Astrocyte (in vitro differentiated cells and primary cell): Measurements from ENCODE around the gene IPPK.

Source experiments
- EZH2 ChIP-seq: IDR thresholded peaks from 2 replicates; pipeline ENCODE4 v1.6.1; 2012; ENCODE audit warnings: mild to moderate bottlenecking, low read length, inconsistent platforms; ENCODE audit not compliant: insufficient read depth
- TF ChIP-seq, protein P1 (sequence below): IDR thresholded peaks from 2 replicates; pipeline ENCODE4 v1.5.1; 2011; ENCODE audit warnings: low read depth, mild to moderate bottlenecking, inconsistent platforms, low read length, moderate library complexity; ENCODE audit not compliant: insufficient read depth

DNA sequence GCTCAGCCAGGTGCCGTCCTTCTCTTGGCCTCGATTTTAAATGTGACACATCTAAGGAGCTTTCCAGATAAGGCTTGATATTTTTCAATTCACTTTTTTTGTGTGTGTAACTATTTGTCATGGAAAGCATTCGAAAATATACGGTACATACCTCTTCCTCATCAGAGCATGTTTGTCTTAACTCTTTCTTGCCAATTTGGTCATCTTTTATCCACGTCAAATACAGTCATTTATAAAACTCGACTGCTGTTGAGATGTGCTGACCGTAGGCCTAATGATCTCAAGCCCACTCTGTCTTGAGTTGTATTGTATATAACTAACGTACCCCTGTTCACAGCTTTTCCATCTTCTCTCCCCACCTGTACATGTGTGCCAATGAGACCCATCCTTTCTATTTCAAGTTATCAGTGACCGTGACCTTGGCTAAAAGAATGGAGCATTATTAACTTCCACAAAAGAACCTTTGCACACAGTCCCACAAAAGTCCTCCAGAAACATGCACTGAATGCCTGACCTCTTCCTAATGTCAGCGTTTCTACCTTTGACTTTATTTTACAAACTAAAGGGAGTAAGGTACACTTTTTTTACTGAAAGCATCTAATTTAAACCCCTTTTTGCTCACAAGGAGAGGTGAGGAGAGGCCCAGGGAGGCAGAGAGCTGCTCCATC lies 61.6 kb downstream of the IPPK start:
- TF ChIP-seq, protein P1, sequence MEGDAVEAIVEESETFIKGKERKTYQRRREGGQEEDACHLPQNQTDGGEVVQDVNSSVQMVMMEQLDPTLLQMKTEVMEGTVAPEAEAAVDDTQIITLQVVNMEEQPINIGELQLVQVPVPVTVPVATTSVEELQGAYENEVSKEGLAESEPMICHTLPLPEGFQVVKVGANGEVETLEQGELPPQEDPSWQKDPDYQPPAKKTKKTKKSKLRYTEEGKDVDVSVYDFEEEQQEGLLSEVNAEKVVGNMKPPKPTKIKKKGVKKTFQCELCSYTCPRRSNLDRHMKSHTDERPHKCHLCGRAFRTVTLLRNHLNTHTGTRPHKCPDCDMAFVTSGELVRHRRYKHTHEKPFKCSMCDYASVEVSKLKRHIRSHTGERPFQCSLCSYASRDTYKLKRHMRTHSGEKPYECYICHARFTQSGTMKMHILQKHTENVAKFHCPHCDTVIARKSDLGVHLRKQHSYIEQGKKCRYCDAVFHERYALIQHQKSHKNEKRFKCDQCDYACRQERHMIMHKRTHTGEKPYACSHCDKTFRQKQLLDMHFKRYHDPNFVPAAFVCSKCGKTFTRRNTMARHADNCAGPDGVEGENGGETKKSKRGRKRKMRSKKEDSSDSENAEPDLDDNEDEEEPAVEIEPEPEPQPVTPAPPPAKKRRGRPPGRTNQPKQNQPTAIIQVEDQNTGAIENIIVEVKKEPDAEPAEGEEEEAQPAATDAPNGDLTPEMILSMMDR: no peak
- no peak for TF ChIP-seq EZH2
